GM19455 (cell line): ENCODE results near the gene C21orf58.
"Not testable (repeated sequence)": the region's sequence is repeated elsewhere in the genome, so short reads cannot be mapped to it uniquely, and the experiment has no call there.

Experiments used
- ATAC-seq: cut with Tn5 transposase; IDR thresholded peaks from one replicate; pipeline ENCODE4 v1.9.1; 2021; ENCODE audit not compliant: unreplicated experiment

The C21orf58 gene

GRCh38 chr21:46325073-46325912 lies 1.6 kb upstream of the C21orf58 start:
- ATAC-seq, result no peak

GRCh38 chr21:46324390-46325072 lies 861 bp upstream of the C21orf58 start:
- ATAC-seq, result peak; percentile 63

GRCh38 chr21:46323227-46323709 lies 402 bp downstream of the C21orf58 start:
- peak; percentile 2 for ATAC-seq

GRCh38 chr21:46322351-46323226 lies 1.1 kb downstream of the C21orf58 start:
- no peak for ATAC-seq

- no peak for ATAC-seq
Measured at GRCh38 chr21:46320331-46320801, 3.3 kb downstream of the C21orf58 start.

- no peak for ATAC-seq
Measured at GRCh38 chr21:46319186-46319585, 4.5 kb downstream of the C21orf58 start.

DNA sequence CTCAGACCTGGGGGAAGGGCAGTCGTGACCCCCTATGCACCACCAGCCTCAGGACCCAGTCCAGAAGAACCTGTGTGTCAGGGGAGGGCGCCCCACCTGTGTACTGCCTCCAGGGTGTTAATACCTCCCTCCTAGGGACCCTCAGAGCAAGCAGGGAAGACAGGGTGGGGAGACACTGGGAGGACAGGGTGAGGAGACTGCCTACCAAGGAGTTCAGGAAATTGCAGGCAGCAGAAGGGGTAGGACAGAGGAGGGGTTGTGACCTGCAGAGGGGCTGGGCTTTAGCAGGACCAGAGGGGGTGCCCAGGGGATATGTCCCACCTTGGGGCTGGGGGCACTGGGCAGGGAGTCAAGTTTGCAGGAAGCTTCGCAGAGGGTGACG lies 5.2 kb downstream of the C21orf58 start:
- ATAC-seq, result no peak

- no peak for ATAC-seq
Measured at GRCh38 chr21:46317710-46318463, 5.8 kb downstream of the C21orf58 start.

DNA sequence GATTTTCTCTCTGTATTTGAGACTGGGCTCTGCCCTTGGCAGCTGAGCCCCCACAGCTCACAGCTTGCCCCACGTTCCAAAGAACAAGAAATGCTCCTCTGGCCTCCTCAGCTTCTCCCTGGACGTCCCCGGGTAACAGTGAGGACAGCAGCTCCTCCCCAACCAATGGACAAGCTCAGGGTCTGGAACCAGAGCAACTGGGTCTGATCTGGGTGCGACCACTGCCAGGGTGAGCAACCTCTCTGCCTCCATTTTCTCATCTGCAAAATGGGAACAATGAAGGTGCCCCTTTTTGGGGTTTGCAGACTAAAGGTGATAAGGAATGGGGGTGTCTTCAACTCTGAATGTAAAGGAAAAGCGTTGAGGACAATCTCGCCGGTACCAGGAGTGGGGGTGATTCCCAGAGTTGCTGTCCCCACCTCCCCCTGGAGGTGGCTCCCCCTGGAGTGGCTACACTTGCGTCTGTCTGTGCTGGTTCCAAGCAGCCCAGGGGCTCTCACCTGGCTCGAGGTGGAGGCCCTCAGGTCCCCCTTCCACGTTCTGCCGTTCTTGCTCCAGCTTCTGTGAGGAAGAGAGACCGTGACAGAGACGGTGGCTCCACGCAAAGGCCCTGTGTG lies 6.9 kb downstream of the C21orf58 start:
- no peak for ATAC-seq

- no peak for ATAC-seq
Measured at GRCh38 chr21:46314441-46315020, 9.1 kb downstream of the C21orf58 start.

GRCh38 chr21:46312949-46313348 lies 10.7 kb downstream of the C21orf58 start:
- no peak for ATAC-seq

GRCh38 chr21:46311568-46311967 lies 12.1 kb downstream of the C21orf58 start:
- ATAC-seq, result no peak

DNA sequence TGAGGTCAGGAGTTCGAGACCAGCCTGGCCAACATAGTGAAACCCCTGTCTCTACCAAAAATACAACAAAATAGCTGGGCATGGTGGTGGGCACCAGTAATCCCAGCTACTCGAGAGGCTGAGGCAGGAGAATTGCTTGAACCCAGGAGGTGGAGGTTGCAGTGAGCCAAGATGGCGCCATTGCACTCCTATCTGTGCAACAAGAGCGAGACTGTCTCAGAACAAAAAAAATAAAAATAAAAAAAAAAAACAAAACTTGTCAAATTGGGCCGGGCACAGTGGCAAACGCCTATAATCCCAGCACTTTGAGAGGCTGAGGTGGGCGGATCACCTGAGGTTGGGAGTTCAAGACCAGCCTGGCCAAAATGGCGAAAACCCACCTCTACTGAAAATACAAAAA lies 13.4 kb downstream of the C21orf58 start:
- ATAC-seq, result not testable (repeated sequence)

GRCh38 chr21:46308431-46308830 lies 15.2 kb downstream of the C21orf58 start:
- no peak for ATAC-seq

- no peak for ATAC-seq
Measured at GRCh38 chr21:46307625-46308024, 16.0 kb downstream of the C21orf58 start.

DNA sequence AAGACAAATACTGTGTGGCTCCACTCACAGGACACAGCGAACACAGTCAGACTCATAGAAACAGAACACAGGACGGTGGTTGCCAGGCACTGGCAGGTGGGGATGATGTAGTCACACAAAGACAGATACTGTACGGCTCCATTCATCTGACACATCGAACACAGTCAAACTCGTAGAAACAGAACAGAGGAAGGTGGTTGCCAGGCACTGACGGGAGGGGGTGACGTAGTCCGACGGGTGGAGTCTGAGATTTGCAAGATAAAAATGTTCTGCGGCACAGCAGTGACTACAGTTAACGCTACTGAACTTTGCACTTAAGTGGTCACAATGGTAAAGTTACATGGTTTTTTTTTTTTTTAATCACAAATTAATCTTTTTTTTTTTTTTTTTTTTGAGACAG lies 18.7 kb downstream of the C21orf58 start:
- ATAC-seq, result no peak

- no peak for ATAC-seq
Measured at GRCh38 chr21:46304437-46304836, 19.2 kb downstream of the C21orf58 start.

DNA sequence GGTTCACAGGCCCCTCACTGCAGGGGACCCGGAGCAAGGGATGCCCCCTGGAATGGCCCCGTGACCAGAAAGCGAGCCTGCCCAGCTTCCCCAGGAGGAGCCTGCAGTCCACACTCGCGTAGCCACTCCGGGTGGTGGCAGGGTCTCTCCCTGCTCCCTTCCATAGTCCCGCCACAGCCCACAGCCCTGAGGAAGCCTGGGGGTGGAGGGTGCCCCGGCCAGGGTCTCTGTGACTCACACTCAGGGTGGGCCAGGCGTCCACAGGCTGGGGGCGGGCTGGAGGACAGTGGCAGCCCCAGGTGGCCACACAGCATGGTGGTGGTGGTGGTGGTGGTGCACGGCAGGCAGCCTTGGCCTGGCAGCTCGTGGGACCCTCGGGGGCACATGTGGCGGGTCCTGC lies 21.9 kb downstream of the C21orf58 start:
- ATAC-seq, result no peak

DNA sequence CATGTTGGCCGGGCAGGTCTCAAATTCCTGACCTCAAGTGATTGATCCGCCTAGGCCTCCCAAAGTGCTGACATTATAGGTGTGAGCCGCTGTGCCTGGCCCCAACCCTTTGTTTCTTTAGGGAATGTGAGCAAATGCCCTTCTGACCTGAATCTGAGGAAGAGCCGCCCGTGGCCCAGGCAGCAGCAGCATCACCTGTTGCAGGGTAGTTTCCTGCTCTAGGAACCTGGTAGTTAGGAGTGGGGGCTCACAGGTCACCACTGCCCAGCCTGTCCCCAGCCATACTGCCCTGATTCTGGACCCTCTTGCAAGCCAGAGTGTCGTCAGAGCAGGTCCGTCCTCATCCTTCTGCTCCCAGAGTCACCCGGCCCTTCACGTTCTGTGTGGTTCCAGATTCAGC lies 24.5 kb downstream of the C21orf58 start:
- ATAC-seq, result no peak
